ENCODE measurements around the gene IL10RB.

GRCh38 chr21:33256019-33256418, 10.1 kb upstream of the IL10RB start:
- no peak for TF ChIP-seq CTCF (IDR thresholded peaks at IDR 0.05; ENCODE audit: insufficient read depth, low read length)
- no peak for TF ChIP-seq REST (IDR thresholded peaks at IDR 0.05; ENCODE audit: insufficient replicate concordance, low read depth)
- no peak for TF ChIP-seq POLR2AphosphoS5 (IDR thresholded peaks at IDR 0.05; ENCODE audit: low read depth)

Measured in HL-60 (cell line).